H1 (cell line): ENCODE measurements around the gene TAF10. TPM values are rescaled to one million over a fixed set of nuclear protein-coding genes. Genes with fewer than 3 reads are reported as not detected.
A peak's percentile ranks its signal among the peaks of the same experiment; 100 is the strongest.

Source experiments
- HDAC6 ChIP-seq: IDR thresholded peaks from one replicate; pipeline ENCODE4 v1.7.1; 2012; ENCODE audit warnings: low read depth, mild to moderate bottlenecking, inconsistent platforms, low read length, moderate library complexity
- NANOG ChIP-seq: IDR thresholded peaks from 2 replicates; pipeline ENCODE4 v1.6.1; 2011; ENCODE audit warnings: low read length, low read depth, mild to moderate bottlenecking, inconsistent platforms; ENCODE audit not compliant: insufficient read depth, poor library complexity, severe bottlenecking
- POLR2AphosphoS5 ChIP-seq: IDR thresholded peaks from 2 replicates; pipeline ENCODE4 v1.6.1; 2011; ENCODE audit warnings: low read depth, low read length
- SAP30 ChIP-seq: fragments of 300-600 bp; sonication (generic); IDR thresholded peaks from 2 replicates; pipeline ENCODE4 v1.7.1; 2012; ENCODE audit warnings: low read length, moderate library complexity, mild to moderate bottlenecking, inconsistent platforms; ENCODE audit not compliant: insufficient read depth, insufficient replicate concordance
- SIRT6 ChIP-seq: IDR thresholded peaks from one replicate; pipeline ENCODE4 v1.7.1; 2012; ENCODE audit warnings: low read length, inconsistent platforms
- polyA plus RNA-seq, 7 experiments: library from polyadenylated mRNA; depleted of rRNA in 3 of 7; stranded (reverse) in 5 of 7; unstranded in 2 of 7; fragments of >200 nt in 5 of 7; fragments of 200-250 nt in 2 of 7; gene quantifications; 1 replicate in 5 of 7; 2 replicates in 1 of 7; 4 replicates in 1 of 7; pipeline versions ENCODE4 v1.2.1 to v1.2.3, GENCODE V29; 2011 to 2013; ENCODE audit warnings: missing spikeins in 2 of 7, mixed read lengths in 2 of 7
- total RNA-seq: library from RNA; stranded (reverse); fragmentation: NEBNext Ultra II Directional; extraction: Animal tissue kit (Norgen Biotek cat#: 25700); gene quantifications from 2 replicates; pipeline ENCODE4 v1.2.1, GENCODE V29; 2021

TAF10 gene
- total and polyA plus RNA-seq, 2 of the 8 experiments (the other 6 are each of a cell fraction or from before 2014, with no cell fraction given): 128 to 213 TPM

- peak; percentile 34; the same call in 1 of the 2 replicates for TF ChIP-seq POLR2AphosphoS5
- no peak for TF ChIP-seq HDAC6
- TF ChIP-seq NANOG: no peak
- TF ChIP-seq SIRT6: no peak
- TF ChIP-seq SAP30: no peak
Observed at GRCh38 chr11:6608011-6608410, 4.0 kb downstream of the TAF10 start (continued).
